ES-I3 (cell line): Measurements from ENCODE around the gene PPP4R4.

Source experiments
- H3K36me3 ChIP-seq: 2 replicates; pipeline ENCODE4 v1.6.1; 2013; ENCODE audit warnings: mild to moderate bottlenecking, low read length, control low read depth, moderate library complexity; ENCODE audit not compliant: insufficient read depth
- H3K4me1 ChIP-seq: 2 replicates; pipeline ENCODE4 v1.6.1; 2013; ENCODE audit warnings: mild to moderate bottlenecking, control low read depth, low read length; ENCODE audit not compliant: insufficient read depth
- H3K9ac ChIP-seq: 2 replicates; pipeline ENCODE4 v1.6.1; 2013; ENCODE audit warnings: low read depth, mild to moderate bottlenecking, low read length, moderate library complexity
- H3K9me3 ChIP-seq: 2 replicates; pipeline ENCODE4 v1.6.1; 2013; ENCODE audit warnings: mild to moderate bottlenecking, low read length, moderate library complexity; ENCODE audit not compliant: control insufficient read depth, insufficient read depth

The PPP4R4 gene, protein sequence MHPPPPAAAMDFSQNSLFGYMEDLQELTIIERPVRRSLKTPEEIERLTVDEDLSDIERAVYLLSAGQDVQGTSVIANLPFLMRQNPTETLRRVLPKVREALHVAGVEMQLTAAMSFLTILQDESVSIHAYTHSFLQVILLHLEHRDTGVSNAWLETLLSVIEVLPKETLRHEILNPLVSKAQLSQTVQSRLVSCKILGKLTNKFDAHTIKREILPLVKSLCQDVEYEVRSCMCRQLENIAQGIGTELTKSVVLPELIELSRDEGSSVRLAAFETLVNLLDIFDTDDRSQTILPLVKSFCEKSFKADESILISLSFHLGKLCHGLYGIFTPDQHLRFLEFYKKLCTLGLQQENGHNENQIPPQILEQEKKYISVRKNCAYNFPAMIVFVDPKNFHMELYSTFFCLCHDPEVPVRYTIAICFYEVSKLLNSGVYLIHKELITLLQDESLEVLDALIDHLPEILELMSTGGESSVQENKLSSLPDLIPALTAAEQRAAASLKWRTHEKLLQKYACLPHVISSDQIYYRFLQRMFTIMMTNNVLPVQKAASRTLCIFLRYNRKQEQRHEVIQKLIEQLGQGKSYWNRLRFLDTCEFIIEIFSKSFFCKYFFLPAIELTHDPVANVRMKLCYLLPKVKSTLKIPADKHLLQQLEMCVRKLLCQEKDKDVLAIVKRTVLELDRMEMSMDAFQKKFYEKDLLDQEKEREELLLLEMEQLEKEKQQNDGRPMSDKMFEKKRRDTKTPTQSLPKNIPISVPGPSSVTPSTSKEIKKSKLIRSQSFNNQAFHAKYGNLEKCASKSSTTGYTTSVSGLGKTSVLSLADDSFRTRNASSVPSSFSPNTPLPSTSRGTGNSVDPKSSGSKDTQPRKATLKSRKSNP

DNA sequence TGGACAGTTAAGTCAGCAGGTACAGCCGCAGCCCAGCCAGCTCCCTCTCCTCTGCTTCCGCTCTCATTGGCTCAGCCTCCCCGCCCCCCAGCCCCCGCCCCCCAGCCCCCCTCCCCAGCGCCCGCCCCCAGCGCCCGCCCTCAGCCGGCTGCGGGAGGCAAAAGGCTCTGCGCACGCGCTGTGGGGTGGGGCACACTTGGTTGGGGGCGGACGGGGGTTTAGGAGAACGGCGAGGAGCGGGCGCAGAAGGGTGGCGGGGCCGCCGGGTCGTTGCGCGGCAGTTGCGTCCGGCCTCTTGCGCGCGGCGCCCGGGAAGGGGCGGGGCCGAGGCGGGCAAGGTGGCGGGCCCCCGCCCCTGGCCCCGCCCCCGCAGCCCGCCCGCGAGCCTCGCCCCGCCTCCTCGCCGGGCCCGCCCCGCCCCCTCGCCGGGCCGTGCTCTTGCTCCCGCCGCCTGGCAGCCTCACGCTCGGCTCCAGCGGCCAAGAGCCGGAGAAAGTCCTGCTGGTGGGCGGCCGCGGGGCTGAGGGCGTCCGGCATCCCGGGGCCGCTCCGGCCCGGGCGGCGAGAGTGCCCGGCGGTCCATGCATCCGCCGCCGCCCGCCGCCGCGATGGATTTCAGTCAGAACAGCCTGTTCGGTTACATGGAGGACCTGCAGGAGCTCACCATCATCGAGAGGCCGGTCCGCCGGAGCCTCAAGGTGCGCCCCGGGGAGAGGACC is at the start of gene PPP4R4:
Gene PPP4R4 (plus strand): TSS at position 438 of the 719 bp plus-strand sequence. CDS start 144 bp downstream, at position 582.
- Histone ChIP-seq H3K36me3 (no peaks in the 10 kb centered on the region), H3K9ac (peak within 1 kb of the TSS; percentile 96), H3K4me1 (peaks cover 5% of the 10 kb centered on the region; the same call in 1 of the 2 replicates), H3K9me3 (no peaks in the 10 kb centered on the region)

DNA sequence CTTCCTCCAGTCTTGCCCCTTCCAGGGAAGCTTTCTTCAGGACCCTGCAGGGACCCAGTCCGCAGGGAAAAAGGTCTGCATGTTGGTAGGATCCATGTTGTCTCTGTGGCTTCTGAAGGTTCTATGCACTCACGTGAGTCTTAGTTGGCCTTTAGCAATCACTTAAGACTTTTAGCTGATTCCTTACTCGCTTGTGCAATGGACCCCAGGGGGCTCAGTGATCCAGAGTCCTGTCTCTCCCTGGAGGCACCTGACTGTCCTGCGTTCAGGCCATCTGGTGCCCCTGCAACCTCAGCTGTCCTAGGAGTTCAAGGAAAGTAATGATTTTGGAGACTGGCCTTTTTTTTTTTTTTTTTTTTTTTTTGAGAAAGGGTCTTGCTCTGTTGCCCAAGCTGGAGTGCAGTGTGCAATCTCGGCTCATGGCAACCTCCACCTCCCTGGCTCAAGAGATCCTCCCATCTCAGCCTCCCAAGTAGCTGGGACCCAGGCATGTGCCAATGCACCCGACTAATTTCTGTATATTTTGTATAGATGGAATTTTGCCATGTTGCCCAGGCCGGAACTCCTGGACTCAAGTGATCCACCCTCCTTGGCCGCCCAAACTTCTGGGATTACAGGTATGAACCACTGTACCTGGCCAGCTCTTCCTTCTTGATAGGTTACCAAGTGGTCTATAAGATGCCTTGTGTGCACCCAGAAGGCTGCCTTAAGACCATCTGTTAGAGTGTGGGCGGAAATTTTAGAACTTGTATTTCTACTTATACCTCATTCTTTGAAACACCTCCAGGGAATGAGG is 49.3 kb upstream of the PPP4R4 start:
- Histone ChIP-seq H3K36me3 (no peaks in the 10 kb centered on the region), H3K9ac (no peak overlapping the region), H3K4me1 (no peaks in the 10 kb centered on the region), H3K9me3 (no peaks in the 10 kb centered on the region)

DNA sequence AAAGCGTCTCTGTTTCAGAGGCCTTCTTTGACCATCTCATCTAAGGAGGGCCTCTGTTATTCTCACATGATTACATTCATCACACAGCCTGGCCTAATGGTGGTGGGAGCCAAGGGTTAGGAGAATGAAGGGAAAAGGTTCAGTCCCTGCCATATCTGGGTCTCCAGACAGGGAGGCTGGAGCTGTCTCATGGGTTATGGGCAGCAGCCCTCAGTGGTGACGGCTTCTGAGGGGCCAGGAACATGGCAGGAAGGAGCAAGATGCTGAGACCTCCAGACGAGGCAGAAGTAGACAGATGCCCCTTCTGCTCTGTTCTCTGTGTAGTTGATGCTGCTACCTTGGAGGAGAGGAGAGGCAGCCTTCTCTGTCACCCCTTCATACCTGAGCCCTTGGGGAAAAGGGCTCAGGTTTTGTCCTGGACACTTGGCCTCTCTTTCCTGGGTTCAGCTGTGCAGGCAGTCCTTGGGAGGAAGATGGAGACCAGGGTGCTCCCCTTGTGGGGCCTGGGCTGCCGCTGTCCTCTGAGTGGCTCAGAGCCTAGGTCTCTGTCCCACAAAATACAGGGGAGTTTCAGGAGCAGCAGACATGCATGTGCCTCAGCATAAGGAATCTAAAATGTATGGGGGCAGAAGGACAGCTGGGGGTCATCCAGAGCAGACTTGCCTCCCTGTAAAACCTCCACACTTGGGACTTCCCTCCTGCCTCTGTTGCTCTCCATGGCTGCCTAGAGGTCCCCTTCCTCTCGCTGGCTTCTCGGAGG is 48.3 kb upstream of the PPP4R4 start:
- Histone ChIP-seq H3K9me3 (no peaks in the 10 kb centered on the region), H3K9ac (no peak overlapping the region), H3K4me1 (no peaks in the 10 kb centered on the region), H3K36me3 (no peaks in the 10 kb centered on the region)

DNA sequence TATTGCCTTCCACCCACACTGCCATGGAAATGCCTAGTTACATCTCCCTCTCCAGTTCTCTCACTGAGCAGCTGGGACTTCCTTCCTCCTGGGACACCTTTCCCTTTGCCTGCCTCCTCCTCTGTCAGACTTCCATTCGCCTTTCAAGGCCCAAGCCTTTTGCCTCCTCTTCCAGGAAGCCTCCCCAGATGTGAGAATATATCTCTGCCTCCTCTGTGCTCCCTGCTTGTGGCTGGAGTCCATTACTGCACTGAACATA is 47.8 kb upstream of the PPP4R4 start:
- H3K9me3 ChIP-seq, result no peaks in the 10 kb centered on the region
- H3K4me1 ChIP-seq, result no peaks in the 10 kb centered on the region
- H3K36me3 ChIP-seq, result no peaks in the 10 kb centered on the region
- no peak overlapping the region for H3K9ac ChIP-seq

DNA sequence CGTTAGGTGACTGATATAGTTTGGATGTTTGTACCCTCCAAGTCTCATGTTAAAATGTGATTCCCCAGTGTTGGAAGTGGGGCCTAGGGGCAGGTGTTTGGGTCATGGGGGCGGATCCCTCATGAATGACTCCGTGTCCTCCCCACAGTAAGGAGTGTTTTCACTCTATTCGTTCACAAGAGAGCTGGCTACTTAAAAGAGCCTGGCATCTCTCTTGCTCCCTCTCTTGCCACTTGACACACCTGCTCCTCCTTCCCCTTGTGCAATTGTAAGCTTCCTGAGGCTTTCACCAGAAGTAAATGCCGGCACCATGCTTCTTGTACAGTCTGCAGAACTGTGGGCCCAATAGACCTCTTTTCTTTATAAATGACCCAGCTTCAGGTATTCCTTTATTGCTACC is 47.3 kb upstream of the PPP4R4 start:
- Histone ChIP-seq H3K9ac (no peak overlapping the region), H3K36me3 (no peaks in the 10 kb centered on the region), H3K9me3 (no peaks in the 10 kb centered on the region), H3K4me1 (no peaks in the 10 kb centered on the region)

DNA sequence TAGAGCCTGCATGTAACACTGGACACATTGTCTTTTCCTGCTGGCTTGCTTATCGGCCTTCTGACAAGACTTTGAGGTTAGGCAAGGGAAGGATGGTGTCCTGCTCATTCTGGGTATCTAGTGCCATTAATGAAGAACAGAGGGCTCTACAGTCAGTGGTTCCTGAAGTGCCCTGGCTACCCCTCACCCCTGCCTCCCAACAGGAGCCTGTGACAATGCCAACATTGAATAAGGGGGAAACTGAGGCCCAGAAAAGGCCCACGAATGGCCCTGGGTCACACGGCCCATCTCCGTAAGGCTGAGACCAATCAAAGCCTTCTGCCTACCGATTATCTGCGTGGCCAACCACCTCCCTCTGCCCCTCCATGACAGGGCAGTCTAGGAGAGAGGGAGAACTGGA is 46.8 kb upstream of the PPP4R4 start:
- Histone ChIP-seq H3K4me1 (no peaks in the 10 kb centered on the region), H3K36me3 (no peaks in the 10 kb centered on the region), H3K9me3 (no peaks in the 10 kb centered on the region), H3K9ac (no peak overlapping the region)

DNA sequence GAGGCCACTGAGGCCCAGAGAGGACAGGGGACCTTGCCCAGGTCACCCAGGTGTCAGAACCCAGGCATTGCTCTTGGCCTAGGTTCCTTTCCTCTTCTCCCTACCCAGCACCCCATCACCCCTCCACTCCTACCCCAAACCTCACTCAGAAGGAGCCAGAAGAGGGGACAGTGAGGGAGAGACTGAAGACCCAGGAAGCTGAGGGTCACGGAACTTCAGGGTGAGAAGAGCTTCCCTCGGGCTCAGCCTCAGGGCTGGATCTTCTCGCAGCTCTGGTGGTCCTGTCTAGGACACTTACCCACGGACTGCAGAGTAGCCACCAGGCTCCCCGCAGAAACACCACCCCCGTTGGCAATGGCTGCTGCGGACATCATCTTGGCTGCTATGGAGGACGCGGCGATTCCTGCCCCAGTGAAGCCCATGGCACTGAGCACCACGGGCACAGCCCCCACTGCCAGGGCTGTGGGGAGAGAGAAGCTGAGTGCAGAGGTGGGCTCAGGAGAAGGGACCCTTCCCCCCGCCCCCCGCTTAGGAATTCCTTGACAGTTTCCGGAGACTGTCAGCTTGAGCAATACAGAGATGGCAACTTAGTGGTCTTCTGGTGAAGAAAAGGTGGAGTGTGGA is 45.8 kb upstream of the PPP4R4 start:
- H3K4me1 ChIP-seq, result no peaks in the 10 kb centered on the region
- no peaks in the 10 kb centered on the region for H3K9me3 ChIP-seq
- no peaks in the 10 kb centered on the region for H3K36me3 ChIP-seq
- H3K9ac ChIP-seq, result peak overlapping the region; percentile 80; the same call in 1 of the 2 replicates

DNA sequence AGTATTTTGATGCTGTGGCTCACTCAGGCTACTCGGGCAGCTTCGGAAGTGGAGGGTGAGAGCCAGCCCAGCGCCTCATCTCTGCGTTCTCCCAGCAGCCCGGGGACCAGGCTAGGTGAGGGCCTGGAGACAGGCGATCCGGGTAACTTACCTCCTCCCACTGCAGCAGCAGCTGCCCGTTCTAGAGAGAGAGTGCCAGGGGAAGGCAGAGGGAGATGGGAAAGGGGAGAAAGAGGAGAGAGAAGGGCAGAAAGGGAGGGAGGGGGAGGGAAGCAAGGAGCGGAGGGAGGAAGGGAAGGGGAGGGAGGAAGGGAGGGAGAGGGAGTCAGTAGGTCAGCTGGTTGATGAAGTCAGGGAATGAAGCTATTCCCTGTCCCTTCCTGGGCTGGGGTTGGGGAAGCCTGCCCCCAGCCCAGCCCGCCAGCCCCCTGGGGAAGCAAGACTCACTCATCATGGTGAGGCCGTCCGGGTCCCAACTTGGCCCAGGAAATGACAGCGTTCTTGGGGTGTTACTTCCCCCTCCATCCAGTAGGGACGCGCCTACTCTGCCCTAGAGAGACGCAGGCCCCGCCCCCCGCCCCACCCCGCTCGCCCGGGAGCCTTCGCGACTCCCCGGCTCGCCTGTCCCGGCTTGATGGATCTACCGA is 44.9 kb upstream of the PPP4R4 start, which contains the start of gene IFI27L2:
Gene IFI27L2 (minus strand): TSS at position 494 of the 647 bp plus-strand sequence. CDS start 40 bp downstream, at position 454.
- H3K9me3 ChIP-seq, result no peaks in the 10 kb centered on the region
- H3K4me1 ChIP-seq, result no peaks in the 10 kb centered on the region
- H3K9ac ChIP-seq, result peak within 1 kb of the TSS; percentile 80; the same call in 1 of the 2 replicates
- H3K36me3 ChIP-seq, result no peaks in the 10 kb centered on the region

DNA sequence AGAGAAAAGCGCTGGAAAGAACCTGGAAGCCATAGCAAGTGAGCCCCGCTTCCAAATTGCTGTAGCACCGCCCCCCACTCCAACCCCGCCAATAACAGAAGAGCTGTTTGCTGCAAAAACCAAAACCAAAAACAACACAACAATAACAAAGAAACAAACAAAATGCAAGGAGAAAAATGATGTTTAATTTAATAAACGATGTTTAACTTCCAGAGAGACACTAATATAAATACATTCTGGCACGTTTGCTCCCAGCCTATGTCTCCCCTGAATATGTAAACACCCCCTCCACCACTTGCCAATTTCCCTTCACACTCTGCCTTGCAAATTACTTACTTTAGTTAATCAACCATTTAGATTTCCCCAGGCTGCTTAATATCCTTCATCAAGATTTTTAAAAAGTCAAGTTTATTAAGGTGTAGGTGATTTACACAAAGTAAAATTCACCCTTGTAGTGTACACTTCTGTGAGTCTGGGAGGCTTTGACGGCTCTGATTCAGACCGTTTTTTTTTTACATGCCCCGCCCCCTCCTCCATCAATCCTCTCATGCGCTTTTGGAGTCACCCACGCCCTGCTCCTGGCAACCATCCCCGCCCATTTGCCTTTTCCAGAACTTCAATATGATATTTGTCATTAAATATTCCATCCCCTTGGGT is 44.2 kb upstream of the PPP4R4 start:
- Histone ChIP-seq H3K9ac (peak overlapping the region; percentile 80; the same call in 1 of the 2 replicates), H3K9me3 (no peaks in the 10 kb centered on the region), H3K36me3 (no peaks in the 10 kb centered on the region), H3K4me1 (no peaks in the 10 kb centered on the region)

DNA sequence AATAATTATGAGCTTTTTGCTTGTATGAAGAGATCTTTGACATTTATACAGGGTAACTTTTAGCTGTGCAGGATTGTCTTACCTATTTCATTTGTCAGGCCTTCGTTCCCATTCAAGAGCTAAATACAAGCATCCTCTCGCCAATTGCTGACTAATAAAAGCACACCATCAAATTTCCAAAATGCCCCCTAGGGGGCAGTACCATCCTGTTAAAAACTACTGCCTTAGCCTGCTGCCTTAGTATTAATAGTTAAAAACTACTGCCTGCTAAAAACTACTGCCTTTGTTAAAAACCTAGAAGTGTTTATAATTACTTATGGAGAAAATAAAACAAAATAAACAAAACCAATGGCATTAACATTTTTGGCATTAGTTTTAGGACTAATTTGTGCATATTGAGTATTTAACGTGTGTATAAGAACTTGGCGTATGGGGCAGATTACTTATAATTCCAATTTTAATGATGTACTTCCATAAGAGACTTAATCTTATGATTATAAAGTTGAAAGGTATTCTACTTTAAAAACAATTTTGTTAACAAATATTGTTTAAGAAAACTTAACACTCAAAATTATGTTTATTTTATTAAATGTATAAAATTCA is 41.7 kb upstream of the PPP4R4 start:
- Histone ChIP-seq H3K9me3 (peaks cover 4% of the 10 kb centered on the region; the same call in 1 of the 2 replicates), H3K9ac (no peak overlapping the region), H3K36me3 (no peaks in the 10 kb centered on the region), H3K4me1 (no peaks in the 10 kb centered on the region)

DNA sequence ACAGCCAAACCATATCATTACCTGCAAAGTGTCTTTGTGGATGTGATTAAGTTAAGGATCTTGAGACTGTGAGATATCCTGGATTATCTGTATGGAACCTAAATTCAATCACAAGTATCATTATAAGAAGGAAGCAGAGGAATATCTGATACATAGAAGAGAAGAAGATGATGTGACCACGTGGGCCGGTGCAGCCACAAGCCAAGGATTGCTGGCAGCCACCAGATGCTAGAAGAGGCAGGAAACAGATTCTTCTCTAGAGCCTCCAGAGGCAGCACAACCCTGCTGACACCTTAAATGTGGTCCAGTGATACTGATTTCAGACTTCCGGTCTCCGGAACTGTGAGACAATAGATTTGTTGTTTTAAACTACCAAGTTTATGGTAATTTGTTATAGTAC is 38.6 kb upstream of the PPP4R4 start:
- peaks cover 17% of the 10 kb centered on the region for H3K4me1 ChIP-seq
- no peak overlapping the region for H3K9ac ChIP-seq
- H3K36me3 ChIP-seq, result no peaks in the 10 kb centered on the region
- H3K9me3 ChIP-seq, result peaks cover 4% of the 10 kb centered on the region; the same call in 1 of the 2 replicates
